ENCODE measurements around the gene KIAA1549. TPM values are rescaled to one million over a fixed set of nuclear protein-coding genes. Genes with fewer than 3 reads are reported as not detected.

The KIAA1549 gene
- total and polyA plus RNA-seq, 2 donors (not counting 1 experiment from before 2014, with no cell fraction given), result under 0.01 to 0.52 TPM

- H3K27ac Mint-ChIP-seq, result no peak overlapping the region
- DNase-seq (no peak), ATAC-seq (ENCODE audit: low read depth) (no peak)
- TF ChIP-seq EZH2 (IDR thresholded peaks at IDR 0.05; ENCODE audit: borderline replicate concordance, insufficient read depth, low read depth, low read length, poor library complexity, severe bottlenecking) (no peak), CTCF (IDR thresholded peaks at IDR 0.05) (no peak)
- H3K4me3 Mint-ChIP-seq, result no peak overlapping the region
- H3K9me3 Mint-ChIP-seq (ENCODE audit: insufficient read depth), result peaks cover 4% of the 10 kb centered on the region
- Histone ChIP-seq H3K4me2 (replicated peaks; ENCODE audit: low read depth, low read length, poor library complexity, severe bottlenecking) (no peak overlapping the region), H3K36me3 (replicated peaks in 1 of 2; ENCODE audit: control extremely low read depth in 1 of 2, control insufficient read depth in 1 of 2, extremely low read depth in 1 of 2, insufficient read depth in 2 of 2, low read length in 1 of 2) (no peaks in the 10 kb centered on the region), H3K9ac (ENCODE audit: low read length) (no peak overlapping the region), H3K27ac (ENCODE audit: low read length in 2 of 2) (no peak overlapping the region), H3K4me1 (ENCODE audit: control insufficient read depth in 2 of 2, insufficient read depth in 2 of 2, low read length in 2 of 2) (no peaks in the 10 kb centered on the region), H3K9me3 (ENCODE audit: control extremely low read depth in 1 of 3, control insufficient read depth in 2 of 3, insufficient read depth in 1 of 3, low read length in 2 of 3) (peaks cover 0 to 7% (median 0%) of the 10 kb centered on the region in 3 donors), H3K27me3 (replicated peaks in 1 of 4; ENCODE audit: control extremely low read depth in 1 of 4, control insufficient read depth in 3 of 4, insufficient read depth in 4 of 4, low read length in 3 of 4) (peaks cover 0 to 2% (median 0%) of the 10 kb centered on the region in 4 experiments), H4K20me1 (ENCODE audit: control insufficient read depth, insufficient read depth, low read length, poor library complexity, severe bottlenecking) (no peaks in the 10 kb centered on the region), H3K79me2 (ENCODE audit: control insufficient read depth, insufficient read depth, low read length) (no peaks in the 10 kb centered on the region), H2AFZ (ENCODE audit: insufficient read depth, low read depth, low read length, poor library complexity, severe bottlenecking) (no peak overlapping the region), H3K4me3 (ENCODE audit: control extremely low read depth in 1 of 5, extremely low read depth in 1 of 5, insufficient read depth in 1 of 5, low read depth in 2 of 5, low read length in 4 of 5) (no peak overlapping the region)
- WGBS (ENCODE audit: insufficient coverage), result 96% methylated on average over 4 of the region's 6 CpGs
- CTCF ChIA-PET, result interaction anchor here (0.7 kb wide), 1 partner anchor 19 kb away, joined by 5 read pairs; no protein-coding TSS in a partner anchor
- intact Hi-C loops (cut with micrococcal nuclease), result no loop called here
- H3K4me1 Mint-ChIP-seq, result no peaks in the 10 kb centered on the region
- POLR2A ChIA-PET, result no interaction called here
- H3K27me3 Mint-ChIP-seq, result peaks cover 30% of the 10 kb centered on the region
These were observed 22.7 kb downstream of the KIAA1549 start for GRCh38 chr7:138958391-138958956.

GRCh38 chr7:138957753-138958390, 23.3 kb downstream of the KIAA1549 start:
- H2AFZ ChIP-seq (ENCODE audit: insufficient read depth, low read depth, low read length, poor library complexity, severe bottlenecking), result no peak overlapping the region
- no peak overlapping the region for H3K4me3 ChIP-seq (ENCODE audit: control extremely low read depth in 1 of 5, extremely low read depth in 1 of 5, insufficient read depth in 1 of 5, low read depth in 2 of 5, low read length in 4 of 5)
- H3K27ac Mint-ChIP-seq, result no peak overlapping the region
- H3K4me2 ChIP-seq (replicated peaks; ENCODE audit: low read depth, low read length, poor library complexity, severe bottlenecking), result no peak overlapping the region
- H3K27me3 ChIP-seq (replicated peaks in 1 of 4; ENCODE audit: control extremely low read depth in 1 of 4, control insufficient read depth in 3 of 4, insufficient read depth in 4 of 4, low read length in 3 of 4), result peaks cover 0 to 2% (median 0%) of the 10 kb centered on the region in 4 experiments
- H3K36me3 ChIP-seq (replicated peaks in 1 of 2; ENCODE audit: control extremely low read depth in 1 of 2, control insufficient read depth in 1 of 2, extremely low read depth in 1 of 2, insufficient read depth in 2 of 2, low read length in 1 of 2), result no peaks in the 10 kb centered on the region
- WGBS (ENCODE audit: insufficient coverage), result 94% methylated on average over 13 of the region's 16 CpGs
- CTCF ChIA-PET, result interaction anchor here (0.7 kb wide), 2 partner anchors 20 to 21 kb away, joined by 3 to 5 read pairs; no protein-coding TSS in a partner anchor
- ATAC-seq (ENCODE audit: low read depth), result no peak
- H3K9ac ChIP-seq (ENCODE audit: low read length), result no peak overlapping the region
- H3K79me2 ChIP-seq (ENCODE audit: control insufficient read depth, insufficient read depth, low read length), result no peaks in the 10 kb centered on the region
- H3K9me3 Mint-ChIP-seq (ENCODE audit: insufficient read depth), result peaks cover 4% of the 10 kb centered on the region
- no peaks in the 10 kb centered on the region for H4K20me1 ChIP-seq (ENCODE audit: control insufficient read depth, insufficient read depth, low read length, poor library complexity, severe bottlenecking)
- H3K27me3 Mint-ChIP-seq, result peaks cover 24% of the 10 kb centered on the region
- TF ChIP-seq CTCF (IDR thresholded peaks at IDR 0.05), result no peak
- TF ChIP-seq EZH2 (IDR thresholded peaks at IDR 0.05; ENCODE audit: borderline replicate concordance, insufficient read depth, low read depth, low read length, poor library complexity, severe bottlenecking), result no peak
- peaks cover 0 to 7% (median 0%) of the 10 kb centered on the region in 3 donors for H3K9me3 ChIP-seq (ENCODE audit: control extremely low read depth in 1 of 3, control insufficient read depth in 2 of 3, insufficient read depth in 1 of 3, low read length in 2 of 3)
- H3K4me1 ChIP-seq (ENCODE audit: control insufficient read depth in 2 of 2, insufficient read depth in 2 of 2, low read length in 2 of 2), result no peaks in the 10 kb centered on the region
- no peak for DNase-seq
- POLR2A ChIA-PET, result no interaction called here
- no peak overlapping the region for H3K4me3 Mint-ChIP-seq
- H3K27ac ChIP-seq (ENCODE audit: low read length in 2 of 2), result no peak overlapping the region
- intact Hi-C loops (cut with micrococcal nuclease), result no loop called here
- H3K4me1 Mint-ChIP-seq, result no peaks in the 10 kb centered on the region

All from B cell (primary cell).